GM21723 (cell line): Measurements from ENCODE around the gene YTHDF1.

Experiments used
- ATAC-seq: cut with Tn5 transposase; IDR thresholded peaks from one replicate; pipeline ENCODE4 v1.9.1; 2021; ENCODE audit warnings: mild to moderate bottlenecking, moderate library complexity; ENCODE audit not compliant: unreplicated experiment

Gene YTHDF1

DNA sequence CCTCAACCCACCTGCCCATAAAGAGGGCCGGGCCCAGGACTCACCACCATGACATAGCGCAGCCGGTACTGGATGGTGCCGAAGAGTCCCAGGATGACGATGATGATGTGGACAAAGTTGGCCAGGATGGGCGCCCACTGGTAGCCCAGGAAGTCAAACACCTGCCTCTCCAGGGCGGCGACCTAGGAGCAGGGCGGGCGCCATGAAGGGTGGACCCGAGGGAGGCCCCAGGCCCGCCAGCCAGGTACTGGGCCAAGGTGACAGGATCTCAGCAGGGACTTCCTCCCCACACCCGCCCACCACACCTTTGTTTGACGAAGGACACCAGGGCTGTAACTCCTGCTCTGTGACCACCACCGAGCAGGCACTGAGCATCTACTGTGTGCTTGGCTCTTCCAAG, 34.0 kb upstream of the YTHDF1 start:
- ATAC-seq, result no peak

DNA sequence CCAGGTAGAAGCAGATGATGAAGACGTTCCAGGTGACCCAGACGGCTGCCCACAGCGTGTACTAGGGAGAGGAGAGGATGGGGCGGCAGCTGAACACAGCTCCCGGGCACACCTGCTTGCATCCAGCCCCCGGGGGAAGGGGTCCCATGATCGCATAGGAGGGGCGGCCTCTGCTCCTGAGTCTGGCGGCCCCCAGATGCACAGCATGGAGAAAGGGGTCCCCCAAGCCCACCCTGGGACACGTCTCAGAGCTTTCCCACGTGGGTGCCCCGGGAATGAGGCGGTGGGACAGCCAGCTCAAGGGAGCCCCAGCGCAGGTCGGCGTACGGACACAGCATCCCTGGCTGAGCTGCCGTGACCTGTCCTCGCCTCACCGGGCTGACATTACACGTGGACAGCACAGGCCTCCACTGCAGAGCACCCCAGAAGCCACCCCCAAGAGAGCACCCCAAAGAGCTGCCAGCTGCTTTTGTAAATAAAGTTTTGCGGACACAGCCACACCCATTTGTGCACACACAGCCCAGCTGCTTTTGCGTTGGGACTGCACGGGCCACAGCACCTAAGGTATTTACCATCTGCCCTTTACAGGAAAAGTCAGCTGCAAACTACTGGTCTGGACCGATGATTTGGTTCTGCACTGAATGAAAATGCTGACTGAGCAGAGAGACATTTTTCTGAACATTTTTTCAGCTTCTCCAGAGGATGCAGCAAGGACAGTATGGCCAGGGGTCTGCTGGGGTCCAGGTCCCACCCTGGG, 33.1 kb upstream of the YTHDF1 start:
- ATAC-seq, result no peak

DNA sequence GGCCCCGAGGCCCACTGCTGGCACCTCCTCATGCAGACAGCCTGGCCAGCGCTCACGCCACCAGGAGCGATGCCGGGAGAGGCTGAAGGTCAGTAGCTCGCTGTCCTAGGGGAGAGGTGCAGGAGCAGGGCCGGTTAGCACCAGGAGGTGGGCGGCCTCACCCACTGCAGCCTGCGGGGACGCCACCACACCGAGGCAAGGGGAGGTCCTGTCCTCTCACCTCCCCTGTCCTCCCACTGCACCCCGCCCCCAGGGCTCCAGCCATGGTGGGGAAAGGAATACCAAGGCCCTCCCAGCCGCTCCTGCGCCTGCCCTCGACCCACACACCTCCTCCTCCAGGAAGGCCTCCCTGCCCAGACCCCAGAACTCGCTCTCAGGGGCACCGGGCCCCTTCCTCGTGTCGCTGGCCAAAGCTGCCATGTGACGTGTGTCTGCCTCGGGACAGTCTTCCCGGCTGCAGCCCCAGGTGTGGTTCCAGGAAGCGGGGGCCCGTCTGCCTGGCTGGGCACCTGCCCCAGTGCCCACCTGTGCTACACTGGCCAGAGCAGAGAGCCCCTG, 31.8 kb upstream of the YTHDF1 start:
- ATAC-seq, result no peak

DNA sequence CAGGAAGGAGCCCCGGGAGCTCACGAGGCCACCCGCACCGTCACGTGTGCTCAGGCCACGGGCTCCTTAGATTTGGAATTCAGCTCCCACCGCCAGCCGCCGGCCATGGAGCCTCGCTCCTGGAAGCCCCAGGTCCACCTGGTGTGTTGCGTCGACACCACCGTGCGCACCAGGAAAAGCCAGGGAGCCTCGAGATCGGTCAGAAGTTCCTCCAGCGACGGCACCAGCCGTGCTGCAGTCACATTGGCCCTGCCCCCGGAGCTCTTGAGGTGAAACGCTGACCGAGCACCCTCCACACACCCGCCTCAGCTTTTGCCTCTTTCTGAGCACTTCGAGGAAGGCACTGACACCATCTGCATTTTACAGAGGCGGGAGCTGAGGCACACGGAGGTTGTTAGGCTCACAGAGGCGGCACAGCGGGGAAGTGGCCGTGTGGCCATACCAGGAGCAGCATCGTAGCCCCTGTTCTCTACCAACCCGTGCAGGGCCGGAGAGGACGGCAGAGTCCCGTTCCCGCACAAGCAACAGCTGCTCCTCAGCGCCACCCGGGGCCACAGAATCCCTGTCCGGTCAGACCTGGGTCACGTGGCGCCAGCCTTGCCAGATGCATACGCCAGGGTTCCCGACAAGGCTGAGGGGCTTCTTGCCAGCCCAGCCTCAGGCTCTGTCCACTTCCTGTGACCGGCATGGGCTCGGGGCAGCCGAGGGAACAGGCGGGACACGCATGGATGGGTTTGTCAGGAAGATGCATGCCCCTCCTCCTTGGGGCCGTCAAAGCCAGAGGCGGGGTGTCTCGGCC, 30.8 kb upstream of the YTHDF1 start:
- no peak for ATAC-seq

DNA sequence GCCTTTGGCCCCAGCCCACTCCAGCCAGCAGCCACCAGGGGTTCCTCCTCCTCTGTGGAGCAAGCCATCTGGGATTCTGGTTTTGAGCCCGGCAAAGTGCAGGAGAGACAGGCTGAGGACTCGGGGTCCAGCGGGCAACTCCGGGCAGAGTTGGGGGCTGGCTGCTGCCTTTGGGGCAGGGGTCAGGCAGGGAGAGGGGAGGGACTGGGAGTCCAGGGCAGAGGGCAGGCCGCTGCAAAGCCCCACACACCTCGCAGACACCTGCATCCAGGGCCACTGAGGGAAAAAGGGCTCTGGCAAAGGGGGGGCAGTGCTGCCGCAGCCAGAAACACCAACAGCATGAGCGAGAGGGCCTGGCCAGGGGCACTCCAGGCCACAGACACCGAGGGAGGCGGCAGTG, 28.5 kb upstream of the YTHDF1 start:
- no peak for ATAC-seq

DNA sequence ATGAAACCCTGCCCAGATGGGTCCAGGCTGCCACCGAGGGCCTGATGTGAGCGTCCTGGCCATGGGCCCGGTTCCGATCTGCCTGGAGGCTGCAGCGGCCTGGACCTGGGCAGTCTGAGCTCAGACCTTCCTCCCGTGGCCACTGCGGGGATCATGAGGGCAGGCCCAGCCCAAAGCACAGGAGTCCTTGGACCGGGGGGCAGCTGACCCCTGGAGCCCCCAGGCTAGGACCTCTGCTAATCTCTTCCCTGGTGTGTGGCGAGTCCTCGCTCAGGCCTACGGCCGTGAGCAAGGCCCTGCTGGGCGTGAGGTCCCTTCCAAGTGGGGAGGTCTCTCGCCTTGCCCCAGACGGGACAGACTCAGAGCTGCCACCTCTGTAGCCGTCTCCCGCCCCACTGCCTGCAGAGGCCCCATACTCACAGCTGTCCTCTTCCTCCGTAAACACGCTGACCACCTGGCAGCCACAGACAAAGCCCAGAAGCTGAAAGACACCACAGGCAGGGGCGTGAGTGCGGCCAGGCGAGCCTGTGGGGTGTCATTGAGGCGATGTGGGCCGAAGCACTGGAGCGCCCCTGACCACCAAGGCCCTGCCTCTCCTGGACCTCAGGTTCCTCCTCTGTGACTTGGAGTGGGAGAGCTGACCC, 27.8 kb upstream of the YTHDF1 start:
- no peak for ATAC-seq

DNA sequence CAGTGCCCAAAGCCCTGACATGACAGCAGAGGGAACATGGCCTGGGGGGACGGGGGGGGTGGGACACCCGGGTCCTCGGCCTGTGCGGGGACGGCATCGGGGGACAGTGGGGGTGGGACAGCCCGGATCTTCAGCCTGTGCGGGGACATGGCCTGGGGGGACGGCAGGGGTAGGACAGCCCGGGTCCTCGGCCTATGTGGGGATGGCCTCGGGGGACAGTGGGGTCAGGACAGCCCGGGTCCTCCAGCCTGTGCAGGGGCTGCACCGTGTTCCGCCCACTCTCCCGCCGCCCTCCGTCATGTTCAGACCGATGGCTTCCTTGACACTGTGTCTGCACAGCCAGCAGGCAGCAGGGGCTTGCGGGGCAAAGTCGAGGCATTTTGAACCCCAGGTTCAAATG, 26.8 kb upstream of the YTHDF1 start:
- ATAC-seq, result no peak

DNA sequence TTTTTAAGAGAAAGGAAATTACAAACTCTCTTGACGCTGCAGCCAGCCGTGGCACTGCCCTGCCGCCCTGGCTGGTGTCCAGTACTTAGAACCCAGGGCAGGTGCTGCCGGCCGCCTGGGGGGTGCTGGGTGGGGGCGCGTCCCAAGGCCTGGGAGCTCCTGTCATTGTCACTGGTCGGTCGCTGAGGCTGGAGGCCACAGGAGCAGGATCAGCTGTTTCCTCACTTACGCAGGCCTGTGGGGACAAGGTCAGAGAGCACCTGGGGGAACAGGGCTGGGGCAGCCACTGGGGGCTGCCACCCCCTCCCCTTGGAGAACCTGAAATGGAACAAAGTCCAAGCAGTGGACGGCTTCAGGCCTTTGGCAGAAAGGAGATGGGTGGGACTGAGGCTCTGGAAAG, 25.3 kb upstream of the YTHDF1 start:
- ATAC-seq, result no peak

DNA sequence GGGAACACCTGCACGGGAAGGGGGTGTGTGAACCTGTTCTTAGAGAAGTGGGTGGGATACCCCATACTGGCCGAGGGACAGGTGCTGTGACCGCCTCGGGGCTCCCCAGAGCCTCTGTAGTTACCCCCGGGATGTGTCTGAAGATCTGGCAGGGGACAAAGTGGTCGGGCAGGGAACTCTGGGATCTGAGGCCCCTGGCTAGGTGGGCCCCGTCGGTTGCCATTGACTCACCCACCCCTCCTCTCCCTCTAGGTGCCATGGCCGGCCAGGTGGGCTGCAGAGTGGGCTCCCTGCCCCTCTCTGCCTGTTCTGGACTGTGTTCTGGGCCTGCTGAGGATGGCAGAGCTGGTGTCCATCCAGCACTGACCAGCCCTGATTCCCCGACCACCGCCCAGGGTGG, 24.1 kb upstream of the YTHDF1 start:
- ATAC-seq, result no peak

DNA sequence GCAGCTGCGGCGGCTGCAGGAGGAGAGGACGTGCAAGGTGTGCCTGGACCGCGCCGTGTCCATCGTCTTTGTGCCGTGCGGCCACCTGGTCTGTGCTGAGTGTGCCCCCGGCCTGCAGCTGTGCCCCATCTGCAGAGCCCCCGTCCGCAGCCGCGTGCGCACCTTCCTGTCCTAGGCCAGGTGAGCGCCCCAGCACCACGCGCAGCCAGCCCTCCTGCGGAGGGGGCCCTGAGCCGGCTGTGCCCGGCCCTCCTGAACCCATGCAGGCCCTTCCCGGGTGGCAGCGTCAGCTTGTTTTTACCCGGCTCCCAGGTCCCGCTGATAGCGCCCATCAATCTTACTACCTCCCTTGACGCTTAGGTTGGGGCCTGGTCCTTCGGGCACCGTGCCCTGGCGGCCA, 23.5 kb upstream of the YTHDF1 start:
- no peak for ATAC-seq

DNA sequence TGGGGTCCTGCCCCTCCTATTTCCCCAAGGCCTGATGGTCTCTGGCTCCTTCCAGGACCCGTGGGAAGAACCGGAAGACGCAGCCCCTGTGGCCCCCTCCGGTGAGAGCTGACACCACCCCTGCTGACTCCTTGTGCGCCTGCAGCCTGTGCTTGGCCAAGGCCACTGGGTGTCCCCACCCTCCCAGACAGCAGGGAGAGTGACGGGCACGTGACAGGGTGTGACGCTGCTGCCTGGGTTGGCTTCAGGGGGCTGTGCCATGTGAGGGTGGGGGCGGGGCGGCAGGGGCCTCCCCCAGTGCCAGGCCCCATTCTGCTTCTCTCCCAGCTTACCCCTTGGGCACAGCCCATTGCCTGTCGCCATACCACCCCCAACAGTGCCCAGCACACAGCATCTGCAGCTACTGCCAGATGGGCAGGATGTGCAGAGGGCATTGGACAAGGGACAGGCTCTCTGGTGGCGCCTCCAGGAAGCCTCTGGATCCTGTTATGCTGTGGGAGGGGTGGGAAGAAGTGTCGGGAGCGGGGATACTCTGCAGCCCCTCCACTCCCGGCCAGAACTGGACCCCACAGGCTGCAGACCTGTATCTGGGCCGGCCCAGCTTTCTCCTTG, 22.7 kb upstream of the YTHDF1 start:
- ATAC-seq, result no peak

DNA sequence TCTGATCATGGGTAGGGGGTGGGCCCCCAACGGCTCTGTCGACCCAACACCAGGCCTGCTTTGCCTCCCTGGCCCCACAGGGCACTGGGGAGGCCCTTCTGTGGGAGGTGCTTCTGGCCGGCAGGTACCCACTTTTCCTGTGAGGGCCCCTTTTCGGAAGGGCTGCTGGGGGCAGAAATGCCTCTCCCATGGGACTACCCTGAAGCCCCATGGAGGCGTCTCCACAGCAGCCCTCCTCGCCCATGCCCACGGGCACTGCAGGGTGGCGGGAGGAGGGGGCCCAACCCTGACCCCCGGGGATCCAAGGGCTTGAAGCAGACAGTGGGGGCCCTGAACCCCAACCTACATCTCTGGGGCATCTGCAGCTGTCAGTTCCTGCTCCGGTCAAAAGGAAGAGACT, 22.1 kb upstream of the YTHDF1 start:
- no peak for ATAC-seq

DNA sequence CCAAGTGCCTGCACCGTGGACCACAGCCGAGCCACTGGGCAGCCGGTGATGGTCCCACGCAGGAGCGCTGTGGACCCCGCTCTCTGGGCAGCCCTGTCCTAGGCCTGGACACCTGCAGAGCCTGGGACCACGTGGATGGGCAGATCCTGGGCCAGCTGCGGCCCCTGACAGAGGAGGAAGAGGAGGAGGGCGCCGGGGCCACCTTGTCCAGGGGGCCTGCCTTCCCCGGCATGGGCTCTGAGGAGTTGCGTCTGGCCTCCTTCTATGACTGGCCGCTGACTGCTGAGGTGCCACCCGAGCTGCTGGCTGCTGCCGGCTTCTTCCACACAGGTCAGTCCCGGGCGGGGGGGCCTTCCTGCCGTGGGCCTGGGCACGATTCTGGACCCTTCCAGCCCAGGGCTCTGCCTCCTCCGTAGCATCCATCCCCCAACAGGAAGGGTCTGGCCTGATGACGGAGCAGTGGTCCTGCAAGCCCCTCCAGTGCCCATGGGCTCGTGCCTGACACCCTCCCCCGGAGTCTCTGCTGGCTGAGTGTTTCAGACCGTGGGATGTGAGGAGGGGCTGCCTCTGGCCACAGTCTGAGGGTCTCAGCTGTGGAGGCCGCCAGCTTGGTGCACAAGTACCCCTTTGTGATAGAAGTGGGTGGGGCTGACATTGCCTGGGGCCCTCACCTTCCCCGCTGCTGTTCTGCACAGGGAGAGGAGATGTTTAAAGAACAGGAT, 20.3 kb upstream of the YTHDF1 start:
- ATAC-seq, result no peak

DNA sequence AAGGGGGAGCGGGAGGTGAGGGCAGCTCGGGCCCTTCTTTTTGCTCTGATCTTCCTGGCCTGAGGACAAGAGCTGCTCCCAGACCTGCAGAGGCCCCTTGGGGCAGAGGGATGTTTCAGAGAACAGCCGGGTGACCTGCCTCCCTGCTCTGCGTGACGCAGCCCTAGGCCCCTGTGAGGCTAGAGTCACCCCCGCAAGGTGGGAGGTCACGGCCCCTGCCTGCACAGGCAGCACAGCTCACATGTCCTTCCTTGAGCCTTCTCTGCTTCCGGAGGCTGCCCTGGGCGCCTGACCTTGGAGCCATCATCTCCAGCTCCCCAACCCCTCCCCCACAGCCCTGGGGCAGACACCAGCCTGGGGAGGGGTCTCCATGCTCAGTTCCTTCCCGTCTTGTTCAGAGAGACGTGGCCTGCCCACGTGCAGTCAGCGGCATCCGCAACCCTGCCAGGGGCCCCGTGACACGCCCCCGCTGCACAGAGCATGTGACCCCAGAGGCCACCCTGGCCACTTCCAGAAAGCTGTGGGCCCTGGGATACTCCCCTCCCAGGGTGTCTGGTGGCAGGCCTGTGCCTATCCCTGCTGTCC, 19.6 kb upstream of the YTHDF1 start, which contains the start of gene BIRC7:
Gene BIRC7 (plus strand): TSS at position 507 of the 585 bp plus-strand sequence. CDS start 192 bp downstream, outside the sequence.
- no peak for ATAC-seq

DNA sequence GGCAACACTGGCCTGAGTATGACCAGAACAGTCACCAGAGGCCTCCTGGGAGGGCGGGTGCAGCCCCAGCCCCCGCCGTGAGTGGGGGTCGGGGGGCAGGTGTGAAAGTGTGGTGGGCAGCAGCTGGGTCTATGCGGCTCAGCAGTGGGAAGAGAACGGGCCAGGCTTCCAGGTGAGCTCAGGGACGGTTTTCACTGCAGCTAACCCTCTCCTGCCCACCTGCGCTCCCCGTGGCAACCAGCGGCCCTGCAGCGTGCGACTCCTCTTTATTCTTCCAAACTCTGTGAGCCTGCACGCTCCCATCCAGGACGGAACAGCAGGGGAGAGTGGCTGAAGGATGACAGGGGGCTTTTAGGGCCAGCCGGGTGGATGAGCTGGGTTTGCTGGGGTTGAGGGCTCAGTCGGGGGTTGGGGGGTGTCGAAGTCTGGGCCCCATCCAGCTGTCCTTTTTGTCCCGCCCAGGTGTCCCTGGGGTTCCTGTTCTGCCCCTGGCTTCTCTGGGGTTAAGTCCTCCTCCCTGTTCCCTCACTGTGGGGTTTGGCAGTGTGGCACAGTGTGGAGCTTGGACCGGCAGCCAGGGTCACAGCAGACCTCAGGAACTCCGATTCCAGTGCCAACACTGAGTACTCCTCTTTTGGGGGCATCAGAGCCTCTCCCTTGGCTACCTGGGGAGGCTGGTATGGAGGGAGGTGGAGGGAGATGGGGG, 18.9 kb upstream of the YTHDF1 start:
- no peak for ATAC-seq

DNA sequence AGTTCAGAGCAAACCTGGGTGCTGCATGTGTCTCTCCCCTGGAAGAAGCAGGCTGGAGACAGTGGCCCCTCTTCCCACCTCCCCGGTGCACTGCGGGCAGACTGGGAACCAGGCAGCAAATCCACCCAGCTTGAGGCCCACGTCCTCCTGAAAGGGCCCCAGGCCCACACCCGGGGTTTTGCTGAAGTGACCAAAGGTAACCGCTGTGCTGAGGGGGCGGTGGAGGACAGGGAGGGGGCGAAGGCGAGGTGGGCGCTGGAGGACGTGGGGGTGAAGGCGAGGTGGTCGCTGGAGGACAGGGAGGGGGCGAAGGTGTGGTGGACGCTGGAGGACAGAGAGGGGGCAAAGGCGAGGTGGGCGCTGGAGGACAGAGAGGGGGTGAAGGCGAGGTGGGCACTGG, 18.0 kb upstream of the YTHDF1 start:
- no peak for ATAC-seq

DNA sequence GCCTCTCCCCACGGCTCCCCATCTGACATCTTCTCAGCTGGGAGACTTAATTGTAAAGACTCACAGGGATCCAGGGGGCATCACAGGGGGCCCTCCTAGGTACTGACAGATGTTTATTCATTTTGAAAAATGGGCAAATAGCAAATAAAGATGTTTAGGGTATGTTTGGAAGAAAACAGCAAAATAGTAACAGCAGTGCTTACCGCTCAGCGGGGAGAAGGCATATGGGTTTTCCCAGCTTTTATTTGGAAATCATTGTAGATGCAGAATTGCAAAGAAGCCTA, 17.1 kb upstream of the YTHDF1 start:
- no peak for ATAC-seq

DNA sequence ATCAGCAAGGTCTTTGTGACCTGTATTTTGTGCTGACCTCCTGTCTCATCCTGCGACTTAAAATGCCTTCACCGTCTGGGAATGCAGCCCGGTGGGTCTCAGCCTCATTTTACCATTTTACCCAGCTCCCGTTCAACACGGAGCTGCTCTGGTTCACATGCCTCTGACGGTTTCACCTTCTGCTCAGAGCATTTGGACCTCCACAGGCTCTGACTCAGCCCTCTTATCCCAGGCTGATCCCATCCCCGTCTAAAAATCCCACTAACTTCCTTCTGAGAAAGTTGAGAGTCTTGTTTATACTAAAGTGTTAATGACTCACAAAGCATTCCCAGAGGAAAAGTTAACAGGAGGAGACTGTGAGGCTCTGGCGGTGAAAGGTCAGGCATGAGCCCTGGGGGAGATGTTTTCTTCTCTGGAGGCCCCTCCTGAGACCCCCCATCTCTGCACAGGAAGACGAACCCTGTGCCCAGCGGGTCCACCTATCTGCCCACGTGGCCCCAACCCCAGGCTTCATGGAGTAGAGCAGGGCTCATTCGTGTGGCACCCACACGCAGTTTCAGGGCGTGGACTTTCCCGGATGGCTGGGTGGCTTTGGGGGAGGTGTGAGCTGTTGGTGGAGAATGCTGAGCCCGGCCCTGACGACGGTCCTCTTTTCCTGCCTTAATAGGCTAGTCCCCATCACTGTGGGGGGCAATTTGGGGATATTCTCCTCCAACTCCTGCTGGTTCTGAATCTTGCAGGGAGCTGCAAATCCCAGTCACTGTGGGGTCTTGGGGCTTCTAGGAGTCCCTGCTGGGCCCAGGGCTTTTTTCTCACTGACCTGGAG, 16.5 kb upstream of the YTHDF1 start:
- ATAC-seq, result no peak

DNA sequence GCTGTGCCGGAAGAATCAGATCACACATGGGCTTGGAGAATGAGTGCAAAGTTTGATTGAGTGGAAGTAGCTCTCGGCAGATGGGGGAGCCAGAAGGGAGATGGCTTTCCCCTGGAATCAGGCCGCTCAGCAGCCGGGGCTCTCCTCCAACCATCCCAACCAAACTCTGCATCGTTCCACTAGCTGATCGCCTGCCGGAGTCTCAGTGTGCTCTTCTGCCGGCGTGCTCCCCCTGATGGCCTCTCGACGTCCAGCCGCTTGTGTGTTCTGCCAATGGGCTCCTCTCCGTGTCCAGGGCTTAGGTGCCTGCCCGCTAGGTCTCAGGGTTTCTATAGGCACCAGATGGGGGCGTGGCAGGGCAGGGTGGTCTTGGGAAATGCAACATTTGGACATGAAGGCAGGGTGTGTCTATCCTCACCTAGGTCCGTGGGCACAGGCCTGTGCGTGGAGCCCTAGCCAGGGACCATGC, 14.9 kb upstream of the YTHDF1 start:
- ATAC-seq, result no peak
